GM12878 (cell line): ENCODE measurements around the gene MLST8. TPM values are rescaled to one million over a fixed set of nuclear protein-coding genes. Genes with fewer than 3 reads are reported as not detected.

Experiments used
- ATAC-seq: fragments of 200-7000 bp; cut with Tn5 transposase; 3 replicates; pipeline ENCODE4 v1.9.1; 2020; ENCODE audit warnings: mild to moderate bottlenecking, moderate library complexity
- BruUV-seq: library from RNA; stranded (reverse); fragments of 400-500 nt; replicated peaks from 2 replicates; lab custom pipeline; 2021; lab: Mats Ljungman, UMichigan
- CTCF ChIA-PET: fragments of 300-600 bp; sonication (Branson Sonifier 250); formaldehyde crosslinking; extraction: SDS; loops from one replicate; lab custom pipeline; 2021; ENCODE audit warnings: inconsistent platforms; lab: Yijun Ruan, JAX
- POLR2A ChIA-PET: fragments of 350-600 bp; formaldehyde crosslinking; extraction: SDS; loops from one replicate; lab custom pipeline; 2021; ENCODE audit warnings: inconsistent platforms; lab: Charles Lee
- RAD21 ChIA-PET: fragments of 300-600 bp; sonication (Branson Sonifier 250); formaldehyde crosslinking; loops from one replicate; lab custom pipeline; 2023; ENCODE audit warnings: antibody characterized with exemption; ENCODE audit not compliant: unreplicated experiment; lab: Charles Lee
- SMC1A ChIA-PET: fragments of 300-600 bp; sonication (Branson Sonifier 250); formaldehyde crosslinking; loops from one replicate; lab custom pipeline; 2023; ENCODE audit not compliant: unreplicated experiment, uncharacterized antibody; lab: Charles Lee
- DNase-seq: peaks from one replicate; pipeline ENCODE4 v3.0.0-alpha.2; 2011; ENCODE audit warnings: low read depth, low spot score
- FAIRE-seq: peaks from 3 replicates; lab custom pipeline; 2011; peaks lifted over from hg19 to GRCh38; lab: Jason Lieb, UNC
- H2AFZ ChIP-seq: 2 replicates; pipeline ENCODE4 v1.6.0; 2011; ENCODE audit warnings: low read depth, low read length, control low read depth; ENCODE audit not compliant: control insufficient read depth
- H3K27ac ChIP-seq: 2 replicates; pipeline ENCODE4 v1.5.1; 2011; ENCODE audit warnings: control low read depth; ENCODE audit not compliant: control insufficient read depth, insufficient read depth
- H3K27me3 ChIP-seq, 2 experiments: replicated peaks in 1 of 2; 2 replicates each; pipeline versions ENCODE4 v1.6.0 to v1.6.1; 2011; ENCODE audit warnings: low read length in 1 of 2; ENCODE audit not compliant: control insufficient read depth in 2 of 2, insufficient read depth in 2 of 2
- H3K36me3 ChIP-seq, 2 experiments: 2 replicates each; pipeline ENCODE4 v1.5.1; 2011; ENCODE audit warnings: low read length in 1 of 2; ENCODE audit not compliant: control insufficient read depth in 2 of 2, insufficient read depth in 2 of 2
- H3K4me1 ChIP-seq: 2 replicates; pipeline ENCODE4 v1.6.1; 2011; ENCODE audit warnings: mild to moderate bottlenecking, low read length, moderate library complexity, mixed read lengths; ENCODE audit not compliant: control insufficient read depth, insufficient read depth
- H3K4me2 ChIP-seq: 2 replicates; pipeline ENCODE4 v1.6.0; 2011; ENCODE audit warnings: control low read depth; ENCODE audit not compliant: control insufficient read depth, insufficient read depth
- H3K4me3 ChIP-seq: fragments of 200-600 bp; sonication (generic); 2 replicates; pipeline ENCODE4 v1.5.1; 2016
- H3K79me2 ChIP-seq: 2 replicates; pipeline ENCODE4 v1.6.0; 2011; ENCODE audit warnings: low read length; ENCODE audit not compliant: control insufficient read depth, insufficient read depth
- H3K9ac ChIP-seq: 2 replicates; pipeline ENCODE4 v1.8.0; 2011; ENCODE audit warnings: low read length, control low read depth, mixed read lengths; ENCODE audit not compliant: control insufficient read depth, insufficient read depth
- H3K9me3 ChIP-seq: replicated peaks from 3 replicates; pipeline ENCODE4 v1.5.1; 2011; ENCODE audit warnings: mild to moderate bottlenecking, low read length; ENCODE audit not compliant: control insufficient read depth, insufficient read depth
- H4K20me1 ChIP-seq: 2 replicates; pipeline ENCODE4 v1.6.0; 2011; ENCODE audit not compliant: control insufficient read depth, insufficient read depth
- CEBPB ChIP-seq, 2 experiments: fragments of 150-350 bp in 1 of 2; IDR thresholded peaks; 2 replicates each; pipeline ENCODE4 v1.6.1; 2012 to 2014; ENCODE audit warnings: low read depth in 2 of 2, low read length in 2 of 2, borderline replicate concordance in 1 of 2, inconsistent platforms in 1 of 2
- ESRRA ChIP-seq: IDR thresholded peaks from 2 replicates; pipeline ENCODE4 v1.6.1; 2012; ENCODE audit warnings: mild to moderate bottlenecking, low read length, improper control_type of control experiment
- NR2C2 ChIP-seq: IDR thresholded peaks from 2 replicates; pipeline ENCODE4 v1.6.1; 2011; ENCODE audit warnings: borderline replicate concordance, low read depth; ENCODE audit not compliant: control insufficient read depth, insufficient read length
- NR2F1 ChIP-seq: fragments of 450-650 bp; conservative IDR thresholded peaks from 2 replicates; pipeline ENCODE4 v1.6.1; 2017; ENCODE audit warnings: mild to moderate bottlenecking
- POLR2A ChIP-seq: IDR thresholded peaks from 2 replicates; pipeline ENCODE4 v1.6.1; 2011; ENCODE audit warnings: low read depth, mild to moderate bottlenecking, low read length
- RAD51 ChIP-seq: fragments of 450-650 bp; IDR thresholded peaks from 2 replicates; pipeline ENCODE4 v1.6.1; 2016; ENCODE audit warnings: moderate library complexity, mild to moderate bottlenecking, inconsistent platforms
- RELA ChIP-seq: fragments of 450-650 bp; IDR thresholded peaks from 2 replicates; pipeline ENCODE4 v1.8.0; 2014; ENCODE audit warnings: borderline replicate concordance; ENCODE audit not compliant: partially characterized antibody
- RUNX3 ChIP-seq: IDR thresholded peaks from 2 replicates; pipeline ENCODE4 v1.6.1; 2012; ENCODE audit warnings: low read length, inconsistent platforms
- SMAD5 ChIP-seq: IDR thresholded peaks from 2 replicates; pipeline ENCODE4 v1.6.1; 2016; ENCODE audit warnings: antibody characterized with exemption, low read depth
- SP1 ChIP-seq: IDR thresholded peaks from one replicate; pipeline ENCODE4 v1.6.1; 2011; ENCODE audit warnings: low read depth, low read length
- SRF ChIP-seq, 2 experiments: IDR thresholded peaks; 2 replicates each; pipeline ENCODE4 v1.6.1; 2011; ENCODE audit warnings: low read depth in 2 of 2, low read length in 2 of 2, mild to moderate bottlenecking in 1 of 2, moderate library complexity in 1 of 2
- TCF7 ChIP-seq: IDR thresholded peaks from 2 replicates; pipeline ENCODE4 v1.6.1; 2014; ENCODE audit warnings: antibody characterized with exemption, borderline replicate concordance
- WRNIP1 ChIP-seq: IDR thresholded peaks from 2 replicates; pipeline ENCODE4 v1.6.1; 2011; ENCODE audit warnings: low read depth, low read length, improper control_type of control experiment, borderline replicate concordance
- ZNF24 ChIP-seq: fragments of 450-650 bp; IDR thresholded peaks from 2 replicates; pipeline ENCODE4 v1.6.1; 2017; ENCODE audit warnings: antibody characterized with exemption, mild to moderate bottlenecking
- WGBS: methylation state at CpG from one replicate; pipeline ENCODE4 v1.1.6; 2016; ENCODE audit warnings: low lambda C conversion rate; ENCODE audit not compliant: insufficient replicate concordance, insufficient coverage; ENCODE audit errors: missing lambda C conversion rate; 5-methylcytosine and 5-hydroxymethylcytosine counted together
- in situ Hi-C: fragments of 300-500 bp; cut with MboI; formaldehyde crosslinking; loops from 9 replicates; pipeline ENCODE4 v1.14.3; 2018; ENCODE audit warnings: mixed read lengths
- intact Hi-C: fragments of 100-400 bp; cut with micrococcal nuclease; formaldehyde crosslinking; loops from one replicate; pipeline ENCODE4 v1.14.2; 2022; ENCODE audit not compliant: unreplicated experiment
- polyA plus RNA-seq, 11 experiments: library from polyadenylated mRNA; depleted of rRNA in 4 of 11; unstranded in 6 of 11; stranded (reverse) in 5 of 11; fragments of >200 nt; fragmentation: Nextera tagmentation in 4 of 11; fragmentation: Illumina TruSeq in 1 of 11; extraction: Ambion mirVana in 4 of 11; extraction: Trizol in 1 of 11; gene quantifications; 1 replicate in 1 of 11; 2 replicates in 10 of 11; pipeline versions ENCODE4 v1.2.1 to v1.2.3, GENCODE V29; 2011 to 2016; ENCODE audit warnings: inconsistent platforms in 2 of 11, missing spikeins in 2 of 11, low read depth in 1 of 11
- total RNA-seq, 4 experiments: library from RNA; depleted of rRNA in 3 of 4; stranded (reverse); fragments of >200 nt in 3 of 4; fragmentation: Illumina TruSeq in 1 of 4; extraction: Trizol in 1 of 4; gene quantifications; 2 replicates each; pipeline versions ENCODE4 v1.2.1 to v1.2.3, GENCODE V29; 2013 to 2021
- TF ChIP-seq, protein P1 (sequence below): IDR thresholded peaks from 2 replicates; pipeline ENCODE4 v1.6.1; 2012; ENCODE audit warnings: mild to moderate bottlenecking, low read depth, low read length
- TF ChIP-seq, protein P2 (sequence below): fragments of 450-650 bp; IDR thresholded peaks from 2 replicates; pipeline ENCODE4 v1.6.1; 2016; ENCODE audit warnings: mild to moderate bottlenecking

Gene MLST8
- total and polyA plus RNA-seq, 10 of the 15 experiments (the other 5 are each of a cell fraction or from before 2014, with no cell fraction given), result 1.0 to 114 (median 64.2) TPM

DNA sequence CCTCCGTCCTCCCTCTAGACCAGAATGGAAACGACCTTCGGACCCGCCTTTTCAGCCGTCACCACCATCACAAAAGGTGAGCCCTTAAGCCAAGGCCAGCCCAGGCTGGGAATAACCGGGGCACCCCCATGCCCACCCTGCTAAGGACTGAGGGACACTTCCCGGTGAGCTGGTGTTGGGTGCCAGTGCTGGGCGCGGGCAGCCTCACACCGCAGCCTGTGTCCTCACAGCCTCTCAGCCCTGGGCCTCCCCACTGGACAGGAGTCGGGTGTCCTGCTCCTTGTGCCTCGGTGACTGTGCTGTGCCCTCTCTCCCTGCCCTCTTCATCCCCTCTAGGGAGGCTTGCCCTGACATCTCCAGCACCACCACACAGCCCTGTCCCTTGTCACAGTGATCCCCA lies 39.4 kb upstream of the MLST8 start:
- TF ChIP-seq SRF (IDR thresholded peaks at IDR 0.05; ENCODE audit: low read depth in 2 of 2, low read length in 2 of 2) (no peak), SMAD5 (no peak), RUNX3 (no peak), ESRRA (no peak), RELA (no peak), NR2F1 (no peak), SP1 (no peak), RAD51 (no peak), CEBPB (IDR thresholded peaks at IDR 0.05; ENCODE audit: borderline replicate concordance in 1 of 2, low read depth in 2 of 2, low read length in 2 of 2) (no peak), WRNIP1 (no peak), NR2C2 (no peak), ZNF24 (no peak), POLR2A (no peak), TCF7 (no peak)
- TF ChIP-seq, protein P1, sequence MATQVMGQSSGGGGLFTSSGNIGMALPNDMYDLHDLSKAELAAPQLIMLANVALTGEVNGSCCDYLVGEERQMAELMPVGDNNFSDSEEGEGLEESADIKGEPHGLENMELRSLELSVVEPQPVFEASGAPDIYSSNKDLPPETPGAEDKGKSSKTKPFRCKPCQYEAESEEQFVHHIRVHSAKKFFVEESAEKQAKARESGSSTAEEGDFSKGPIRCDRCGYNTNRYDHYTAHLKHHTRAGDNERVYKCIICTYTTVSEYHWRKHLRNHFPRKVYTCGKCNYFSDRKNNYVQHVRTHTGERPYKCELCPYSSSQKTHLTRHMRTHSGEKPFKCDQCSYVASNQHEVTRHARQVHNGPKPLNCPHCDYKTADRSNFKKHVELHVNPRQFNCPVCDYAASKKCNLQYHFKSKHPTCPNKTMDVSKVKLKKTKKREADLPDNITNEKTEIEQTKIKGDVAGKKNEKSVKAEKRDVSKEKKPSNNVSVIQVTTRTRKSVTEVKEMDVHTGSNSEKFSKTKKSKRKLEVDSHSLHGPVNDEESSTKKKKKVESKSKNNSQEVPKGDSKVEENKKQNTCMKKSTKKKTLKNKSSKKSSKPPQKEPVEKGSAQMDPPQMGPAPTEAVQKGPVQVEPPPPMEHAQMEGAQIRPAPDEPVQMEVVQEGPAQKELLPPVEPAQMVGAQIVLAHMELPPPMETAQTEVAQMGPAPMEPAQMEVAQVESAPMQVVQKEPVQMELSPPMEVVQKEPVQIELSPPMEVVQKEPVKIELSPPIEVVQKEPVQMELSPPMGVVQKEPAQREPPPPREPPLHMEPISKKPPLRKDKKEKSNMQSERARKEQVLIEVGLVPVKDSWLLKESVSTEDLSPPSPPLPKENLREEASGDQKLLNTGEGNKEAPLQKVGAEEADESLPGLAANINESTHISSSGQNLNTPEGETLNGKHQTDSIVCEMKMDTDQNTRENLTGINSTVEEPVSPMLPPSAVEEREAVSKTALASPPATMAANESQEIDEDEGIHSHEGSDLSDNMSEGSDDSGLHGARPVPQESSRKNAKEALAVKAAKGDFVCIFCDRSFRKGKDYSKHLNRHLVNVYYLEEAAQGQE, result no peak
- TF ChIP-seq, protein P2, sequence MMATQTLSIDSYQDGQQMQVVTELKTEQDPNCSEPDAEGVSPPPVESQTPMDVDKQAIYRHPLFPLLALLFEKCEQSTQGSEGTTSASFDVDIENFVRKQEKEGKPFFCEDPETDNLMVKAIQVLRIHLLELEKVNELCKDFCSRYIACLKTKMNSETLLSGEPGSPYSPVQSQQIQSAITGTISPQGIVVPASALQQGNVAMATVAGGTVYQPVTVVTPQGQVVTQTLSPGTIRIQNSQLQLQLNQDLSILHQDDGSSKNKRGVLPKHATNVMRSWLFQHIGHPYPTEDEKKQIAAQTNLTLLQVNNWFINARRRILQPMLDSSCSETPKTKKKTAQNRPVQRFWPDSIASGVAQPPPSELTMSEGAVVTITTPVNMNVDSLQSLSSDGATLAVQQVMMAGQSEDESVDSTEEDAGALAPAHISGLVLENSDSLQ, result no peak
- in situ Hi-C loops, result no loop called here
- H3K79me2 ChIP-seq, result peaks cover 22% of the 10 kb centered on the region

More for the DNA sequence above, 39.4 kb upstream of the MLST8 start:
- FAIRE-seq (no peak), DNase-seq (no peak), ATAC-seq (no peak)
- Histone ChIP-seq H3K9me3 (no peaks in the 10 kb centered on the region; the same call in 2 of the 3 replicates), H2AFZ (no peak overlapping the region), H3K4me1 (peaks cover under 1% of the 10 kb centered on the region; the same call in 1 of the 2 replicates), H4K20me1 (no peaks in the 10 kb centered on the region), H3K36me3 (peaks cover 6 to 21% of the 10 kb centered on the region in 2 experiments; a peak in 3 of 4 replicates), H3K4me2 (no peak overlapping the region), H3K9ac (no peak overlapping the region), H3K27me3 (no peaks in the 10 kb centered on the region), H3K4me3 (no peak overlapping the region), H3K27ac (no peak overlapping the region)
- POLR2A ChIA-PET, result no interaction called here
- 100% methylated on average over 12 of the region's 12 CpGs for WGBS
- SMC1A ChIA-PET, result no interaction called here
- intact Hi-C loops, result no loop called here
- CTCF ChIA-PET, result no interaction called here
- BruUV-seq, result no TSS peak
- RAD21 ChIA-PET, result no interaction called here
